ENCODE results near the gene COL25A1. TPM values are rescaled to one million over a fixed set of nuclear protein-coding genes. Genes with fewer than 3 reads are reported as not detected.
"Not testable (repeated sequence)": the region's sequence is repeated elsewhere in the genome, so short reads cannot be mapped to it uniquely, and the experiment has no call there.

The COL25A1 gene
- total RNA-seq, 1 donor from 2014 or later = 0.37 TPM

DNA sequence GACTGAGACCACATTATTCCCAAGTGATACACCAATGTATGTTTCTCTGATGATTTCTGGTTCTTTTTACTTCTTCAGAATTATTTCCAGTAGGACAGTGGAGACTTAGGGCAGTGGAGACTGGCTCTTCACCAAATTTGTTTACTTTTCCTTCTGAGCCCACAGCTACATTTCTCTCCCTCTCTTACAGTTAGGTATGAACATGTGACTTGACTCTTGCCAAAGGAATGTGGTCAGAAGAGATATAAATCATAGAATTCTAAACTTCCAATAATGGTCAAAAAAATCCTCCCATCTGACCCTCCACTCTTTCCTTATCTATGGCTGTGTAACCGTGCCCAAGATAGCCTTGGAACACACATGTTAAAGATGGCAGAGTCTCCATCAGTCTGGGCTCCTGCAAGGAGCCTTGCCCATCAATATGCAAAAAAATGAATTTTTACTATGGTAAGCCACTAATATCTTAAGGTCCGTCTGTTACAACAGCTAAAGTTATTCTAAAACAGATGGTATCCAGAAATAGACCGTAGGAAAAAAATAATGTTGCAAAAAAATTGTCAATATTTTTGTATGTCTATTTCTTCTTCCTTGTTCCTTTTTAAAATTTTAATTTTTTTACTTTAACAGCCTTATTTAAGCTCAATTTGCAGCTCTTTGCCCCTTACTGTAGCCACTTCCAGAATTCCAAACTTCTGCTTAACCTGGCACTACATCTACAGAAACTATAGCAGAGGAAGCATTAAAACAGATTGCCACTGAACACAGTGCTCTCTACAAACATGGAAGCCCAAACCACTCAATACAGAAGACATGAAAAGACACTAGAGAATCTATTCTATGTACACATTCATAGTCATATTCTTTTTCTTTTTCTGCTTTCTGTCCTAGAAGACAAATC, 260.7 kb downstream of the COL25A1 start:
- intact Hi-C loops (cut with micrococcal nuclease) = no loop called here
- no peak for ATAC-seq
- no peak for DNase-seq

DNA sequence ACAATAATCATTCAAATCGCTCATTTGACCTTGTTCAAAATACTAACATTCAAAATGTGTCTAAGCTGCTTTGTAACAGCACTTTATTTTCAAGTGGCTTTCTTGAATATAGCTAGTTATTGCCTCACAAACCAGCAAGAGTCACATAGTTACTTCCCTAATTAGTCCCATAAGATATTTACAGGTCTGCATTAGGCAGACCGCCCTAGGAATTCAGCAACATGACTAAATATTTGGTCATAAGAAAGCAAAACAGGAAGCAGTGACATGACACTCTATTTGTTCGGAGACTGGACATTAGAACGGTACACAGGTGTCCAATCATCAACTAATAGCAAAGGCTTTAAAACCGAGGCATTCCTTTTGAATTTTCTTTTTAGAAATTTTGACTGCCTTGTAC, 262.0 kb downstream of the COL25A1 start:
- ATAC-seq = no peak
- intact Hi-C loops (cut with micrococcal nuclease) = no loop called here
- no peak for DNase-seq

DNA sequence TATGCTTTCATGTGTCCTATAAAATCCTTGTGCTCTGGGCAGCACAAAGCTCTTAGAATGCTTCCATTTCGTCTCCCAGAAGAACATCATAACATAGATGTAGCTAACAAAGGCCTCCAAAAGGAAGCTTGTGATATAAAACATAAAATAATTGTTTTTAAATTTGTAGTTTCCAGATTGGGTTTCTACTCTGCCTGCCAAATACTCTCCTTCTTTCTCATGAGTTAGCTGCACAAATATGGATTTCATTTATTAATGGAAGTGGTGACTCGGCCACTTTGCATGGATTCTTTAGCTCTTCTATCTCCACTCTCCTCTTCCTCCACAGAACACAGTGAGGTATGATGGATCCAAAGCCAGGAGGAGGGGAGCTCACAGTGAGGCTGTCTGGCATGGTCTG, 265.4 kb downstream of the COL25A1 start:
- intact Hi-C loops (cut with micrococcal nuclease) = no loop called here
- no peak for DNase-seq
- ATAC-seq = no peak

DNA sequence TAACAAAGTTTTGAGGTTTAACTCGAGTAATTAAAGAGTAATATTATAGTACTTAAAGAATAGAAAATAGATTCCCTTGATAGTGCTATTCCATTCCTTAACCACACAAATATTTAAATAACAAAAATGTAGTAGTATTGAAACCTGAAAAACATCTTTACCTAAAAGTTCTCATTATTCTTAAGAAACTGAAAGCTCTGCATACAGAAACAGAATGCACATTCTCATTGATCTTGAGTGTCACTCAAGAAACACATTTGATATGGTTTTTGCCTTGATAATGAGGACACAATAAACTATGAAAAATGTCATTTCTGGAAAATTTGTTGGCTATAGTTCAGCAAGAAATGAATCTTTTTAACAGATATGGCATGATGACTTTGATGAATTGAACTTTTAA, 268.5 kb downstream of the COL25A1 start:
- ATAC-seq (no peak), DNase-seq (no peak)
- intact Hi-C loops (cut with micrococcal nuclease) = no loop called here

DNA sequence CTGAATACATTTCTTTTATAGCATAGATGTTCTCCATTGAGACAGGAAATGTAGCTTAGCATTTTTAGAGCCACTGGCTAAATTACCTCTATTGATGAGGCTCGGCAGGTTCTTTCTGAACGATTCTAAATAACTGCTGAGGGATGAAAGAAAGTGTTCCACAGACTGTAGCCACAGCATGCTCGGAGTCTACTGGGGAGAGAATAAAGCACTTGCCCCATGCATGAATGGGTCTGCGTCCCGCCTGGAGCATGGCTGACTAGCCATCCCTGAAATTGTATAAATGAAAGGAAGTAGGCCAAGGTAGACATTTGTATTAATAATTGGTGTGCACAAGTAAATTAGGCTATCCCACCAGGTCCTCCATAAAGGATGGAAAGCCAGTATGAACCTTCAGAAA, 269.8 kb downstream of the COL25A1 start:
- DNase-seq = no peak
- no peak for ATAC-seq
- intact Hi-C loops (cut with micrococcal nuclease) = no loop called here

DNA sequence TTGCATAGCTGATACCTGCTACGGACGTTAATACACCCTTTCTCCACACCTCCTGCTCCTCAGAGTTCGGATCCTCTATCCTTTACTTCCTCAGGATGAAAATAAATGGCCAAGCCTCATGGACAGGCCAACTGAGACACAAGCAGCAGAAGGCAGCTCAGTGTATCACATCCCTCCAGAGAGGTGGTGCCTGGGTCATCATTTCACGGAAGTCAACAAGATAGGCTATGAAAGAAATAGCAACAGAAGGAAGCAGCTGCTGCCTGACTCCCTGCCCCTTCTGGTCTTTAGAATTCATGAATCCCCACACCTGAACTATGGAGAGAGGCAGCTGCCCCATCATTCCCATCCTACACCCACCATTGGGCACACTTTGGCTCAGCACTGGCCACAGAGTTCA, 272.5 kb downstream of the COL25A1 start:
- DNase-seq (no peak), ATAC-seq (no peak)
- intact Hi-C loops (cut with micrococcal nuclease) = no loop called here

DNA sequence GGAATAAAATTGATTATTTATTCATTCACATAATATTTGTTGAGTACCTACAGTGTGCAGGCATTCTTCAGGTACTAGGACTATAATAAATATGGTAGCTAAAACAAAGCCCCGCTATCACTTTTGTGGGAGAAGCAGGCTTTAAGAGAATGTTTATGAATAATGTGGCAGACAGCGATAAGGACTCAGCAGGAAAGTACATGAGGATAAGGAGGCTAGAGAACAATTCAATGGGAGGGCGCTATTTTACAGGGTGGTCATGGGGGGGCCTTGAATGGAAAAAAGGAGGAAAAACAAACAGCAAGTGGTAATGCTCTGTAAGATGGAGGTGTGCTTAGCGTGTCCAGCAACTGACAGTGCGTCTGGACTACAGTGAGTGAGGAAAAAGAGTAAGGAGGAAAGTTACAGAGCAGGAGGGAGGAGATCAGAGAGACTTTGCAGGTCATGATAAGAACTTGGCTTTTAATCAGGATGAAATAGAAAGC, 275.4 kb downstream of the COL25A1 start:
- no peak for DNase-seq
- intact Hi-C loops (cut with micrococcal nuclease) = no loop called here
- no peak for ATAC-seq

DNA sequence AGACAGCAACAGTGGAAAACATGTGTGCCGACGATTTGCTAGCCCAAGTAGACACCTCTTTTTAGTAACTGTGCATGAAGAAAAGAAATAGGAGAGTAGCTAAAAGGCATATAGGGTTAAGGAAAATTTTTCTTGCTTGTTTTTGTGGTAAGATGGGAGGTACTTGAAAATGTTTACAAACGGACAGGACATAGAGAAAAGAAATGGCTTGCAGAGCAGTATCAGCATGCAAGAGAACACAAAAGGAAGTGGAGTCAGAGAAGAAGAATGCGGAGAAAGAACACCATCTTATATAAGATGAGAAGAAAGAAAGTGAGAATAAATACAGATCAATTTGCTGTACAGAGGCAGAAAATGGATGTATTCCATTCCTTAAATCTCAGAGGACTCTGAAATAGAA, 275.9 kb downstream of the COL25A1 start:
- intact Hi-C loops (cut with micrococcal nuclease) = no loop called here
- ATAC-seq (no peak), DNase-seq (no peak)

DNA sequence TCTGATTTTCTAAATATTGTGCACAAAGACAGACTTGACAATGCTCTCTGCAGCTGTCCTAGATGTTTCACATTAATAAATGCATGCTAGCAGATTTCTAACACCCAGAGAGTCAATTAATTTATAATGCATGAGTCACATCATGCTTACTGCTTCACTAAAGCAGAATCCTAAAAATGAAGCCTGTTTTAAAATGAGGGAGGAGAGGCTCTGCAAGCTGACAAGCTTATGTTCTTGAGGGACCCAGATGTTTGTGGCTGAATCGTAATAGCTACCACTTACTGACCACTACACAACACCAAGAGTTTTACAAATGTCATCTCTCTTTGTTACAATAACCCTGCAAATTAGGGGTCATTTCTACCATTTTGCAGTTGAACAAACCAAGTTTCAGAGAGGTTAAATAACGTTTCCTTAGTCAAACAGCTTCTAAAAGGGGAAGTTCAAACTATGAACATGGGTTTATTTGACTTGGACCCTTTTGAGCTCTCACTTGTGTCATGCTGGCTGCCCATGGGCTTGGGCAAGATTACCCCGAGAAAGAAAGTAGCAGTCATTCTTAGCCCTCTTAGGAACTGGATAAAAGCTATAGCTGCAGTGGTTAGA, 276.9 kb downstream of the COL25A1 start:
- DNase-seq (no peak), ATAC-seq (no peak)
- intact Hi-C loops (cut with micrococcal nuclease) = no loop called here

DNA sequence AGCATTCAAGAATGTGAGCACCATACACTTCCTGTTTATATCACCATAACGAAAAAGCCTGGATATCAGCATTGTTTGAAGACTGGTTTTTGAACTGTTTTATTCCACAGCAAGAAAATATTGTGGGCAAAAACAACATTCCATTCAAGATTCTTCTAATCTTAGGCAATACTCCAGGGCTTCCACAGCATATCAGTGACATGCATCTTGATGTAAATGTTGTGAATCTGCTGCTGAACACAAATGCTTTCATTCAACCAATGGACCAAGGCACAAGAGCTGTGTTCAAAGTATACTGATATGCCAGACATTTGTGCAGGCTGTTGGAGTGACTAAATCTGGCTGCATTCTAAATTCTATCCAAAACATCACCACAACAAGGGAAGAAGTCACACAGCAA, 279.5 kb downstream of the COL25A1 start:
- no peak for DNase-seq
- intact Hi-C loops (cut with micrococcal nuclease) = no loop called here
- no peak for ATAC-seq

DNA sequence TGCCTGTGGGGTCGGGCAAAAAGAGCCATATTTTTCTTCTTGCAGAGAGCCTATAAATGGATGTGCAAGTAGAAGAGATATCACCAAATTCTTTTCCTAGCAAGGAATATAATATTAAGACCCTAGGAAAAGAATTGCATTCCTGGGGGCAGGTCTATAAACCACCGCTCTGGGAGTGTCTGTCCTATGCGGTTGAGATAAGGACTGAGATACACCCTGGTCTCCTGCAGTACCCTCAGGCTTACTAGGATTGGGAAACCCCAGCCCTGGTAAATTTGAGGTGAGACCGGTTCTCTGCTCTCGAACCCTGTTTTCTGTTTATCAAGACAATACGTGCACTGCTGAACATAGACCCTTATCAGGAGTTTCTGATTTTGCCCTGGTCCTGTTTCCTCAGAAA, 280.8 kb downstream of the COL25A1 start:
- ATAC-seq; intact Hi-C loops (cut with micrococcal nuclease); DNase-seq: not testable (repeated sequence)

DNA sequence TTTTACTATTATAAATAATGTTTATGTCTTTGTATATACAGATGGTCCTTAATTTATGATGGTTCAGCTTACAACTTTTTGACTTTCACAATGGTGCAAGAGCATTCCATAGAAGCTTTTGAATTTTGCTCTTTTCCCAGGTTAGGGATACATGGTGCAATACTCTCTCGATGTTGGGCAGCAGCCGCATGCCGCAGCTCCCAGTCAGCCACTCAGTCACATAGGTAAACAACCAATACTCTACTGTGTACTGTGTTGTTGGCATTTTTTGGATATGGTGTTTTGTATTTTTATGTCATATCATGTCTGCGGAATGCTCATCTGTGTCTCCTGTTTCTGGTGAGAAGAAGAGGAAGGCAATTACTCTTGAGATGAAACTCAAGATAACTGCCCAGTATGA, 281.6 kb downstream of the COL25A1 start:
- no peak for ATAC-seq
- DNase-seq = no peak
- intact Hi-C loops (cut with micrococcal nuclease) = no loop called here

DNA sequence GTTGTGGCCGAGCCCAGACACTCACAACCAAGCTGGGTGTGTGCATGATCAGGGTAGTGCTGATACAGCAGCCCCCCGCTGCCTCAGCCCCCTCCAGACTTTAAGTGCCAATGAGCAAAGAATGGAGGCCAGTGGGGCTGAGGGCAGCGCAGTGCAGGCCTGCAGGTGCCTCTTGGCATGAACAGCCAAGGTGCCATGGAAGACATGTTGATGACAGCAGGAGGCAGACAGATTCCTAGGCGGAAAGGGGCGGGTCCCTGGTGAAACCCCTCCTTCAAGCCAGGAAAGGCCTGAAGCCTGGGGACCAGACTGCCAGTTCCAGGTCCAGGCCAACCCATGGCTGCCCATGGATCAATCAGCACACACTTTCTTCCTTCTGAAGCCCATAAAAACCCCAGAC, 286.3 kb downstream of the COL25A1 start:
- DNase-seq = no peak
- ATAC-seq = no peak
- intact Hi-C loops (cut with micrococcal nuclease) = no loop called here

DNA sequence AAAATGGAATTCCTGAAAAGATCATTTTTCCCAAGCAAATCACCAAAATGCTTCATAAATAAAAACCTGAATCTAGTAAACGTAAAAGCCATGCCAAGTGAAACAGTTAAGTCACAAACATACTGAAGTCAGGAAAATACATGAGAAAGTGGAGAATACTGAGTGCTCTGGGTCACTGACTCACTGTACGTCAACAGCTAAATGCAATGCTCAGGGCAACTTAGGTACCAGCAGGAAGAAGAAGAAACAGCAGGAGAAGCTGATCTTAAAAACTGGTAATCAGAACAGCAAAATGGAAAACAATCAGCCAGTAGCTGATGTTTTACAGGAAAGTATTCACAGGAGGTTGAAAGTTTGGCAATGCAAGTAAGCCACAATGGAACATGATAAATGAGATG, 287.0 kb downstream of the COL25A1 start:
- intact Hi-C loops (cut with micrococcal nuclease) = no loop called here
- no peak for DNase-seq
- ATAC-seq = no peak

DNA sequence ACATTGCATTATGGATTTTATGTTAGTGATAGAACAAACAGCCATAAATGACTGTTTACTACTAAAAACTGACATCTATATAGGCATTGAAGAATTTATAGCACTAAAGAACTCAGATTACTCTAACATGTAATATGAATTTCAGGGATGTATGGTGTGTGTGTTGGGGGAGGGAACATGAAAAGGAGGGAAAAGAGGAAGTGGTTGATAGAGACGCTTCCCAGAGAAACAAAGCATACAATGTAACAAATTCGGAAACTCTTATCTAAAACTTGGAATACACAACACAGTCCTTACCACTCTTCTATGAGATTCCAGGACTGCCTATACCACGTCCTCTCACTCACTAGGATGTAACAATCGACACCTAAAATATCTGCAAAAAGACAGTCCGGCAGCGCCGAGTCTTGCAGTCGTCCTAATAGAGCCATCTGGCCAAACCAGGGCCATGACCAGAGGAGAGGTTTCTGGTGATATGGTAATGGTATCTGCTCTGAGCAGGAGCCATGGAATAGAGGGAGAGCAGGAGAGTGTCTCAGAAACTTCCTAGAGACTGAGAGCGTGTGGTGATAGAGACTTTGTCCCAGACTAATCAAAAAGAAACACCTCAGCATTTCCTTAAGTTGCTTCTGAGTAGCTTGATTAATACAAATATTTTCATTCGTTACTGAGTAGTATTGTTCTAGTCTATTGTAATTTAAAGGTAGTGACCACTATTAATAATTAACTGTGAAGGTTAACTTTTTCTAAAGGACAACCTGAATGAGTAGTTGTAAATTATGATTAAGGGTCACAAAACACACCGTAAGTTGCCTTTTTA, 287.7 kb downstream of the COL25A1 start:
- intact Hi-C loops (cut with micrococcal nuclease) = no loop called here
- DNase-seq = no peak
- ATAC-seq = no peak

DNA sequence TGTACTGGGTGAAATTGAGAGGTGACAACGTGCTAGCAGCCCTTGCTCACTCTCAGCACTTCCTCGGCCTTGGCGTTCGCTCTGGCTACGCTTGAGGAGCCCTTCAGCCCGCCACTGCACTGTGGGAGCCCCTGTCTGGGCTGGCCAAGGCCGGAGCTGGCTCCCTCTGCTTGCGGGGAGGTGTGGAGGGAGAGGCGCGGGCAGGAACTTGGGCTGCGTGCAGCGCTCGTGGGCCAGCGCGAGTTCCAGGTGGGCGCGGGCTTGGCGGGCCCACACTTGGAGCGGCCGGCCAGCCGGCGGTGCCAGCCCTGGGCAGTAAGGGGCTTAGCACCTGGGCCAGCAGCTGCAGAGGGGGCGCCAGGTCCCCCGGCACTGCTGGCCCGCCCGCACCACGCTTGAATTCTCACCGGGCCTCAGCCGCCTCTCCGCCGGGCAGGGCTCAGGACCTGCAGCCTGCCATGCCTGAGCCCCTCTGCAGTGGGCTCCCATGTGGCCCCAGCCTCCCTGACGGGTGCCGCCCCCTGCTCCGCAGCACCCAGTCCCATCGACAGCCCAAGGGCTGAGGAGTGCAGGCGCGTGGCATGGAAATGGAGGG, 290.1 kb downstream of the COL25A1 start:
- no peak for ATAC-seq

DNA sequence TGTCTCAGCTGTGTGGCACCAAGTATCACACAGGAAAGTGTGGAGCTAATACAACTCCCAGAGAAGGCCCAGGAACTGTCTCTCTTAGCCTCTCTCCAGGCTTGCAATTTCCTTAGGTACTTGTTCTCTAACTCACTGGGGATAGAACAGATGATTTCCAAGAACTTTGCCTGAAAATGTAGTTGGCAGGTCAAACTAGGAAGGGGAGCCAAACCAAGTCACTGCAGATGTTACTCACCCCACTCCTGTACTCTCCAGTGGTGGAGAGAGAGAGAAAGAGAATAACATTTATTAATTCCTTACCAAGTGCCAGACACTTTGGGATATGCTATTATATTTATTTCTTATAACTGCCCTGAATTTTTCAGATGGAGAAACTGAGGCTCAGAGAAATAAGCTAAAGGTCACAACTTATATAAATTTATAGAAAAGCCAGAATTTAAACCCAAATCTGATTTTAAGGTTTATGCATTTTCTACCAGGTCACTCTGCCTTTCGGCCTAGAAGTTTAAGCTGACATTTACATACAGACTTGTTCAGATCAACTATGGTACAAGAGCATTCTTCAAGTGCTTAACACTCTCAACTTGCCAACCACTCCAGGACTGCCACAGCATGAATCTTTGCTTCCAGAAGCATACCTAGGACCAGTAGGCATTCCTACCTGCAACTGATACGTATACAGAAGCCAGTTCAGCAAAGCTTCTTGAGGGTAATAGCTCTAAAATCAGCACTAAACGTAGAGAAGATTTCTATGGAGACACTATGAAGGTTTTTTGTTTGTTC, 291.0 kb downstream of the COL25A1 start:
- ATAC-seq (peak; percentile 18), DNase-seq (no peak)
- intact Hi-C loops (cut with micrococcal nuclease) = no loop called here

More for the DNA sequence above, 290.1 kb downstream of the COL25A1 start:
- intact Hi-C loops (cut with micrococcal nuclease) = no loop called here
- no peak for DNase-seq

DNA sequence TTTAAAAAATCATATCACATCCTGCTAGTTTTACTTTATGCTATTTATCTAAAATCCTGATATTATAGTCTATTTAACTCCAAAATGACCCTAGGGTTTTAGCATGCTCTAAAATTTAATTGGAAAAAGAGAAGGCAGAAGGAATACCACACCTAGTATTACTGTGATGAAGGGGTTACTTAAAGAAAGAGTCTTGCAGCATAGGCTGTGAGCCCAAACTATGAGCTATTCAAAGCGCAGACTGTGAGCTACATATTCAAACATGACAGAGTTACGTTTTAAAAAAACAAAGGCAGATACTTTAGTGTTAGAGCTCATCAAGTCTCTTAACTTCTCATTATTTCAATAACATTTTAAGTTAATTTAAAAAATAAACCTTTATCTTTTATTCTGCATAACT, 291.9 kb downstream of the COL25A1 start:
- ATAC-seq (no peak), DNase-seq (no peak)
- intact Hi-C loops (cut with micrococcal nuclease) = no loop called here

DNA sequence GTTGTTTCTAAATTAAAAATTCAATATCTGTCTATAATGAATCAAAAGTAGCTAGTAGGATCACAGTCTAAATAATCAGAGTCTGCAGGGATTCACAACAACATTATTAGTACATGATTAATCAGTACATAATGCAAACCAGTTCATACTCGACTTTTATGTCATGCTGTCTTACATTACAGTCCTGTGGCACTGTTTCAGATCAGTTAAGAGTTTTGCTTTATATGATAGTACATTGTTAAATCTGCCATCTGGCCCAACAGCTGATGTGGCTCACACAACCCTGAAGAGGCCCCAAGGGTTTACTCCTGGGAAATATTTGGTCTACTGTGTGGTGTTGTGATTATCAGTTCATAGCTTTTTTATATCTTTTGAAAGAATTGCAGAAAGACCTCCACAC, 292.5 kb downstream of the COL25A1 start:
- DNase-seq (no peak), ATAC-seq (no peak)
- intact Hi-C loops (cut with micrococcal nuclease) = no loop called here
